Tibial artery (tissue), 4 donors: ENCODE results near the gene IGFBP1.

Experiments
- DNase-seq, 2 donors: peaks; one replicate each; pipeline ENCODE4 v3.0.0-alpha.2; 2019
- H3K27ac ChIP-seq, 2 donors: fragments of 200-600 bp; sonication (generic) in 1 of 2; 1 replicate in 1 of 2; 2 replicates in 1 of 2; pipeline ENCODE4 v1.5.1; 2018 to 2019; ENCODE audit warnings: mild to moderate bottlenecking in 1 of 2
- H3K27me3 ChIP-seq, 2 donors: fragments of 200-600 bp; sonication (generic) in 1 of 2; one replicate each; pipeline versions ENCODE4 v1.5.1 to v1.6.0; 2016 to 2019
- H3K36me3 ChIP-seq, 3 donors: fragments of 200-600 bp; sonication (generic) in 2 of 3; one replicate each; pipeline ENCODE4 v1.5.1; 2016 to 2019; ENCODE audit warnings: mild to moderate bottlenecking in 2 of 3
- H3K4me1 ChIP-seq, 4 donors: fragments of 200-600 bp; sonication (generic) in 2 of 4; 1 replicate in 3 of 4; 2 replicates in 1 of 4; pipeline ENCODE4 v1.5.1; 2016 to 2019
- H3K4me3 ChIP-seq, 2 donors: fragments of 200-600 bp; sonication (generic) in 1 of 2; 1 replicate in 1 of 2; 2 replicates in 1 of 2; pipeline ENCODE4 v1.5.1; 2018 to 2019; ENCODE audit warnings: mild to moderate bottlenecking in 2 of 2
- H3K9me3 ChIP-seq, 3 donors: fragments of 200-600 bp; sonication (generic) in 1 of 3; one replicate each; pipeline ENCODE4 v1.5.1; 2016 to 2019
- CTCF ChIP-seq, 2 experiments: fragments of 200-600 bp in 1 of 2; fragments of 450-650 bp in 1 of 2; IDR thresholded peaks; one replicate each; pipeline ENCODE4 v1.5.1; 2017 to 2019; ENCODE audit warnings: antibody characterized with exemption in 2 of 2, mild to moderate bottlenecking in 1 of 2, moderate library complexity in 1 of 2
- intact Hi-C: fragments of 100-400 bp; cut with DNase I; formaldehyde crosslinking; loops from one replicate; pipeline ENCODE4 v1.15.0; 2023; ENCODE audit warnings: low total_unique reads

The IGFBP1 gene

GRCh38 chr7:45885264-45885882, 2.9 kb upstream of the IGFBP1 start:
- intact Hi-C loops: no loop called here
- Histone ChIP-seq H3K4me1 (peaks cover 0 to 12% (median 10%) of the 10 kb centered on the region in 4 donors), H3K27me3 (peaks cover 0 to 47% of the 10 kb centered on the region in 2 donors), H3K36me3 (no peaks in the 10 kb centered on the region), H3K9me3 (no peaks in the 10 kb centered on the region), H3K4me3 (no peak overlapping the region), H3K27ac (no peak overlapping the region)
- no peak for TF ChIP-seq CTCF (IDR thresholded peaks at IDR 0.05)
- DNase-seq: no peak

DNA sequence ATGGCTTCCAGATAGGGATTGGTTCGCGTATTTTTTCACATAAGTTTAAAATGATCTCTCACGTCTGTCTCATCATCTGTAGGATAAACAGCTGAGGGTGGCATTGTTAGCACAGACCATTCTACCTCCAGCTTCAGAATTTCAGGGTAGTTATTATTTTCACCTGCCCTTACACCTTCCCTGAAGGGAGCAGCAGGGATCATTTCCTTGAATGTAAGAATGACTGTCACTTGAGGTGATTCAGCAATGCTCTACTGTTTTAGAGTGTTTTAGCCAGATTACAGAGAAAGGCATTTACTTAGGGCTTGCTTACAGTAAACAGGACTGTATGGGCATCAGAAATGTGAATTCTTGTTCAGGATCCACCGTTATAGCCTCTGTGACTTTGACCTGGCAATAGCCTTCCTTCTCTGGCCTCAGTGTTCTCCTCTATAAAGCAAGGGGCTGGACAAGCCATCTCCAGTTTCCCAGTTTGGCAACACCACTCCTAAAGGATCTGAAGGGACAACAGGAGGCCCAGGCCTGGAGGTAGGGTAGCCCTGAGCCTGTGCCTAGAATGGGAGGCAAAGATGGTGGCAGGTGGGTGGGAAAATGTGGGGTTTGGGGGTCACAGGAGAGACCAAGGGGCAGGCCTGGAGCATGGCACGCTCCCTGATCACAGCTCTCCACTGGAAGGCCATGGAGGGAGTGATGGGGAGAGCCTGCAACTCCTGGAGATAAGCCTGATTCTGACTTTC, 1.2 kb upstream of the IGFBP1 start:
- no peak for DNase-seq

DNA sequence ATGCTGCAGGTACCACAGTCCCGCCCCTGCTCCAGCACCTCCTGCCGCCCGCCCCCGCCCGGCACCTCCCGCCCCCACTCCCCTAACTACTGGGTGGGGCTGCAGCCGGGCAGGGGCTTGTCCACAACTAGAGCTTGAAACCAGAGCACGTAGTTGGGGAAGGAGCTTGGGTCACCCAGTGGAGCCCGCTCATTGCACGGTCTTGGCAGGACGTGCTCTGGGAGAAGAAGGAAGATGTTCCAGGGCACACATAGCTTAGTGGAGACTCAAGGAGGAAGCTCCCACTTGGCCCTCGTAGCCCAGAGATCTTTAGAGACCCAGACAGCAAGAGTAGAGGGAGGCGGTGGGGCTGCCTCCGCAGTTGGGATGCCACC, 692 bp downstream of the IGFBP1 start:
- no peak for TF ChIP-seq CTCF (IDR thresholded peaks at IDR 0.05)
- H3K36me3 ChIP-seq: no peaks in the 10 kb centered on the region
- DNase-seq: no peak
- no peak overlapping the region for H3K27ac ChIP-seq
- peak overlapping the region; percentile 25 to 47 for H3K4me3 ChIP-seq
- H3K27me3 ChIP-seq: peaks cover 0 to 54% of the 10 kb centered on the region in 2 donors
- H3K4me1 ChIP-seq: peaks cover 0 to 12% (median 10%) of the 10 kb centered on the region in 4 donors
- intact Hi-C loops: no loop called here
- H3K9me3 ChIP-seq: no peaks in the 10 kb centered on the region

More for the DNA sequence above, 1.2 kb upstream of the IGFBP1 start:
- H3K9me3 ChIP-seq: no peaks in the 10 kb centered on the region
- H3K27me3 ChIP-seq: peaks cover 0 to 49% of the 10 kb centered on the region in 2 donors
- H3K36me3 ChIP-seq: no peaks in the 10 kb centered on the region
- H3K4me3 ChIP-seq: no peak overlapping the region
- peaks cover 0 to 12% (median 10%) of the 10 kb centered on the region in 4 donors for H3K4me1 ChIP-seq
- intact Hi-C loops: no loop called here
- H3K27ac ChIP-seq: no peak overlapping the region
- no peak for TF ChIP-seq CTCF (IDR thresholded peaks at IDR 0.05)

DNA sequence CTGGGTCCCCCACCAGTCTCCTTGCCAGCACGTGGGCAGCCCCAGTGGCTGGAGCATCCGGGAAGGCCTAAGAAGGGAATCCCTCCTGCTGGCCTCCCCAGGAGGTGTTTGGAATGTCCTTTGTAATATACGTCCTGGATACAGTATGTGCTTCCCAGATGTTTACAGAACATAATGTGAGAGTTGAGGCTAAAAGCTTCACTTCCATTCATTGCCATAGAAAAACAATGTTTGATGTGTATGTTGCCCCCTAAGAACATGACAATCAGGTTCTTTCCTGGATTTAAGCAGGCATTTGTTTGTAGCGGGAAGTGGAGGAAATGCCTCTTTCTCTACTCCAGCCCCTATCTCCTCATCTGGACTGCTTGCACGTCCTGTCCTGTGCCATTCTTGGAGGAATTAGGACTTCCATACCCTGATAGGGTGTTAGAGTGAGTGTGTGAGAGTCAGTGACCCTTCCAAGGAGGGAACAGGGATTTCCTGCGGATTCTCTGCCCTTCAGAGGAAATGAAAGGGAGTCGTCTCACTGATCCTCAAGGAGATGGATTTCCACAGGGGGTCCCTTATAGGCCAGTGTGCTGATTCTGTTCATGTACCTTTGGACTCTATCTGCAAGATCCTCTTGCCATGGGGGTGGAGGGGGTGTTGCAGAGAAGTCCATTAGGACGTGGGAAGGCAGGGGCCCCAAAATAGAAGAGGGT, 1.2 kb downstream of the IGFBP1 start:
- Histone ChIP-seq H3K9me3 (no peaks in the 10 kb centered on the region), H3K27me3 (peaks cover 0 to 52% of the 10 kb centered on the region in 2 donors), H3K36me3 (no peaks in the 10 kb centered on the region), H3K4me3 (no peak overlapping the region), H3K27ac (no peak overlapping the region), H3K4me1 (peaks cover 0 to 12% (median 10%) of the 10 kb centered on the region in 4 donors)
- DNase-seq: no peak
- intact Hi-C loops: no loop called here
- TF ChIP-seq CTCF (IDR thresholded peaks at IDR 0.05): no peak

DNA sequence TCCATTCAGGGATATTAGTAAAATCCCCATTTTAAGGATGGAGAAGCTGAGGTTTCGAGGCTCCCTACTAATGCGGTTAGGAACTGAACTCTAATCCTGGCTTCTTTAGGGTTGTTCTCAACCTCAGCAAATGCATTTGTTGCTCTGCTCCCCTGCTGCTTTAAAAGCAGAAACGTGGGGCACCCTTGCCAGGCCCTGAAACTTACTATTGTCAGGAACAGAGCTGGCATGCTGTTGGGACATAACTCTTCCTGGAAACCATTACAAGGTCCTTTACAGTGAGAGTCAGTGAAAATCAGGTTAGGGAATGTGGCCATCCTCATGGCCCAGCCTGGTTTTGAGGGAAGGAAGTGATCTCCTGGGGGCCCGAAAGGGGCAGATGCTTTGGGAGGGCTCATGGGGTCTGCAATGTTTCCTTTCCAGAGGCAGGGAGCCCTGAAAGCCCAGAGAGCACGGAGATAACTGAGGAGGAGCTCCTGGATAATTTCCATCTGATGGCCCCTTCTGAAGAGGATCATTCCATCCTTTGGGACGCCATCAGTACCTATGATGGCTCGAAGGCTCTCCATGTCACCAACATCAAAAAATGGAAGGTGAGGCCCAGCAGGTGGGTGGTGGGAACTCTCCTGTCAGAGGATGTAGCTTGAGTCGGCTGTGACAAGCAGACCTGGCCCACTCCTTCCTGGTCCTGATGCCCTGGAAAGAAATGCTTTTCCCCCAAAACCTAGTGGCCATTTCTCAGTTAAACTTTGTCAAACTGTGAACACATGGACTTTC, 2.0 kb downstream of the IGFBP1 start:
- Histone ChIP-seq H3K27me3 (peaks cover 0 to 44% of the 10 kb centered on the region in 2 donors), H3K4me1 (peaks cover 0 to 12% (median 10%) of the 10 kb centered on the region in 4 donors), H3K9me3 (no peaks in the 10 kb centered on the region), H3K27ac (no peak overlapping the region), H3K36me3 (no peaks in the 10 kb centered on the region), H3K4me3 (no peak overlapping the region)
- TF ChIP-seq CTCF (IDR thresholded peaks at IDR 0.05): no peak
- intact Hi-C loops: no loop called here
- DNase-seq: no peak
